T-helper 22 cell (primary cell): ENCODE data around the gene FAM83G.

Experiments used
- DNase-seq: peaks from one replicate; pipeline ENCODE4 v3.0.0-alpha.2; 2020; ENCODE audit warnings: low read depth

Gene FAM83G

GRCh38 chr17:18987230-18987610 is 17.3 kb downstream of the FAM83G start:
- no peak for DNase-seq

GRCh38 chr17:18986541-18987229 is 17.9 kb downstream of the FAM83G start:
- no peak for DNase-seq

- no peak for DNase-seq
Measured at GRCh38 chr17:18985475-18985874, 19.1 kb downstream of the FAM83G start.

- no peak for DNase-seq
Measured at GRCh38 chr17:18984273-18985114, 20.1 kb downstream of the FAM83G start.

GRCh38 chr17:18981642-18982424 is 22.7 kb downstream of the FAM83G start:
- DNase-seq: no peak

GRCh38 chr17:18981335-18981641 is 23.3 kb downstream of the FAM83G start:
- no peak for DNase-seq

GRCh38 chr17:18980682-18981334 is 23.8 kb downstream of the FAM83G start:
- no peak for DNase-seq

GRCh38 chr17:18978655-18979054 is 25.9 kb downstream of the FAM83G start:
- DNase-seq: no peak

GRCh38 chr17:18978050-18978449 is 26.5 kb downstream of the FAM83G start:
- no peak for DNase-seq

GRCh38 chr17:18977646-18978045 is 26.9 kb downstream of the FAM83G start:
- DNase-seq: no peak

GRCh38 chr17:18977021-18977420 is 27.5 kb downstream of the FAM83G start:
- no peak for DNase-seq

GRCh38 chr17:18976201-18976600 is 28.4 kb downstream of the FAM83G start:
- no peak for DNase-seq

GRCh38 chr17:18975597-18975996 is 29.0 kb downstream of the FAM83G start:
- DNase-seq: no peak

- no peak for DNase-seq
Measured at GRCh38 chr17:18974407-18975149, 30.0 kb downstream of the FAM83G start.

GRCh38 chr17:18971801-18972200 is 32.8 kb downstream of the FAM83G start:
- DNase-seq: no peak

- DNase-seq: no peak
Measured at GRCh38 chr17:18970582-18971480, 33.7 kb downstream of the FAM83G start.

GRCh38 chr17:18968945-18969887 is 35.3 kb downstream of the FAM83G start:
- DNase-seq: no peak

- no peak for DNase-seq
Measured at GRCh38 chr17:18968345-18968744, 36.2 kb downstream of the FAM83G start.

- no peak for DNase-seq
Measured at GRCh38 chr17:18967916-18968315, 36.6 kb downstream of the FAM83G start.
